GM18873 (cell line): ENCODE measurements around the gene MEN1.

ENCODE experiments used
- ATAC-seq: cut with Tn5 transposase; IDR thresholded peaks from one replicate; pipeline ENCODE4 v1.9.1; 2021; ENCODE audit warnings: mild to moderate bottlenecking, moderate library complexity, moderate number of reproducible peaks; ENCODE audit not compliant: unreplicated experiment, low FRiP score

Gene MEN1

GRCh38 chr11:64788321-64789215 lies 21.8 kb downstream of the MEN1 start:
- ATAC-seq: no peak

DNA sequence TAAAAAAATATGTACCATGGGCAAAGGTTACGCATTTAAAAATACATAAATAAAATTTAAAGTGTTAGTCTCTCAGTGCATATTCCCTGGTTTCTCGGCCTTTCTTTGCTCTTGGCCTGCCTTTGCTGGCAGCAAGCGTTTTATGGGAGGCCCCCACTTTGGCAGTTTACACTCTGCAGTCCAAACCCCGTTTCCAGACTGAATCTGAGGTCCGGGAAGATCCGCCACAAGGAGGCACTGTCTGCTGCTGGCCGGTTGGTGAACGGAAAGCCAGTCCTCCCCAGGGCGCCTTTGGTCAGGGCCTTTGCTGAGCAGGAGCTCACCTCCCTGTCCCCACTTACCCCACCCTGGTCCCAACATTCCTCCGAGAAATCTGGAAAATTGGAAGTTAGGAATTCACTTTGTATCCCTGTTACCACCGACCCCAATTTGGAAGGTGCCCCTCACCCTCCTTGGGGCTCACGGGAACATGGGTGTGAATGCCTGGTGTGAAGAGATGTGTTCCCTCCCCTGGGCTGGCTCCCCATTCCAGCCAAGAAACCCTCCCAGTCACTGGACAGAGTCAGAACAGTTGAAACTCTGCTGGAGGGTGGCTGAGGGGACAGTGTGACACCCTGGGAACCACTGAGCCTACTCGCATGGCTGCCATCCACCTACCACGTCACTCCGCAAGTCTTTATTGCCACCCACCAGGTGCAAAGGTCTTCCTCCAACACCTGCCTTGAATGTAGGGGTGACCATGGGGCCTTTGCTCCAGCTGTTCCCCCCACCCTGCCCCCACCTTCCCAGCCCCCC lies 22.6 kb downstream of the MEN1 start:
- no peak for ATAC-seq

DNA sequence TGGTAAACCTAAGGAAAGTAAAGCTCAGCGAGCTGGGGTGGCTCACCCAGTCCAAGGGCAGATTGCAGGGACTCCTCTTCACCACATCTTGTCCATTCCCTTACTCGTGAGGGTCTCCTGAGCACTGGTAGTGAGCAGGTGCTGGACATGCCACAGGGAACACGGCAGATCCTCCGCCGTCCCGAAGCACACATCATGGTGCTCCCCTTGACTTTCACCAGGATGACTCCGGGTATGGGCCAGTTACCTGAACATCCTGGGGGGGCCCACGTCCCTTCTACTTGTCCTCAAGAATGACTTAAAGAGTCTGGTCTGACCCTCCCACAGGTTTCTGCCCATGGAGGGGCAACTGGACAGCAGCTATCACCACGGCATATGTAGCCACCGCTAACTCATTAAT lies 24.0 kb downstream of the MEN1 start:
- no peak for ATAC-seq

DNA sequence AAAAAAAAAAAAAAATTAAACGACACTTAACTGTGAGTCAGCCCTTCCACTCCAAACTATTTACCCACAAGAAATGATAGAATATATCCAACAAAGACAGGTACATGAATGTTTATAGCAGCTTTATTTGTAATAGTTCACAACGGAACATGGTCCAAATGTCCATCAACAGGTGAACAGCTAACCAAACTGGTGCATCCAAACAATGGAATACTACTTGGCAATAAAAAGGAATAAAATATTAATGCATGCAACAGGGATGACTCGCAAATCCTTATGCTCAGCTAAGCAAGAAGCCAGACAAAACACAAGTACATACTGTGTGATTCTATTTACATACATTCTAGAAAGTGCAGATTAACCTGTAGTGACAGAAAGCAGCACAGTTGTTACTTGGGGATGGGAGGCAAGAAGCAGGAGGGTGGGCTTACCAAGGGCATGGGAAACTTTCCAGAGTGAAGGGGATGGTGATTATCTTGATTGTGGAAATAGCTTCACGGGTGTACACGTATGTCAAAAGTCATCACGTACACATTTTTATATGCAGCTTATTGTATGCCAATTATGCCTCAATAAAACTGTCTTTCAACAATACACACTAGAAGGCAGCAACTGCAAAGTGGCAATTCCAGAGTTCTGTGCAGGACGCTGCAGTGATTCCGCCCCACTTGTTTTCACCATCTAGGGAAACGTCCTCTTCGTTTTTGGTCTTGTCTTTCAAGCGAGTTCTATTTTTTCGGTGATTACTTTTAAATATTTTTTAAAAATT lies 25.4 kb downstream of the MEN1 start:
- ATAC-seq: no peak

GRCh38 chr11:64778473-64779298 lies 31.7 kb downstream of the MEN1 start, which contains the start of gene SF1:
TSS of gene SF1 (minus strand) at chr11:64778542. CDS start at chr11:64778392, 150 bp downstream.
- ATAC-seq: peak; percentile 80

- no peak for ATAC-seq
Observed at GRCh38 chr11:64778223-64778472, 32.2 kb downstream of the MEN1 start.

DNA sequence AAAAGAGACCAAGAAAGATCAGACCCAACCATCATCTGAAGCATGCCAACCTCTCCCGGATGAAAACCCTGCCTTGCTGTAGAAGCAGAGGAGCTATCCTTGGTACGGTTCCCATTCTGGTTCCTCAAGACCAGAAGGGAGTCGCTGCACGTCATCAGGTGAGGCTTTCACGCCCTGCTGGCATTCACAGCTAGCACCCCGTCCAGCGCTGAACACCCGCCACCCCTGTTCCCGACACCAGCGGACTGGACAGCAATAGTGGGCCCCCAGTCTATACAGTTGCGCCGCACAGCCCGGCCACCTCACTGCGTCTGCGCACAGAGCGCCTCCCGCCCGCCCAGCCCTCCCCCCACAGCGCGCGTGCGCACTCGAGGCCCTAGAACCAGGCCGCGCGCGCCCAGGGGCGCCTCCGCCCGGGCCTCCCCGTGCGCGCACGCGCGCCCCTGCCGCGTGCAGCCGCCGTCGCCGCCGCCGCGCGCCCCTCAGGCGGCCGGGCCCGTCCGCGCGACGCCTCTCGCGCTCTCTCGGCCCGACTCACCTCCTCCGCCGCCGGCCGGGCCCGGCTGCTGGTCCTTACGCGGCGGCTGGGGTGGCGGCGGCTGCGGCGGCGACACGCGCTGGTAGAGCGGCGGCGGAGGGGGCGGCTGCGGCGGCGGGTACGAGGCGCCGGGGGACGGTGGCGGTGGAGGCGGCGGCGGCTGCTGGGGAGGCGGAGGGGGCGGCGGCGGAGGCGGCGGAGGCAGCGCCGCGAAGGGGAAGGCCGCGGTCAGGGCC lies 32.7 kb downstream of the MEN1 start:
- no peak for ATAC-seq

GRCh38 chr11:64776875-64777274 lies 33.5 kb downstream of the MEN1 start:
- ATAC-seq: no peak

- ATAC-seq: no peak
Observed at GRCh38 chr11:64776425-64776824, 33.9 kb downstream of the MEN1 start.

DNA sequence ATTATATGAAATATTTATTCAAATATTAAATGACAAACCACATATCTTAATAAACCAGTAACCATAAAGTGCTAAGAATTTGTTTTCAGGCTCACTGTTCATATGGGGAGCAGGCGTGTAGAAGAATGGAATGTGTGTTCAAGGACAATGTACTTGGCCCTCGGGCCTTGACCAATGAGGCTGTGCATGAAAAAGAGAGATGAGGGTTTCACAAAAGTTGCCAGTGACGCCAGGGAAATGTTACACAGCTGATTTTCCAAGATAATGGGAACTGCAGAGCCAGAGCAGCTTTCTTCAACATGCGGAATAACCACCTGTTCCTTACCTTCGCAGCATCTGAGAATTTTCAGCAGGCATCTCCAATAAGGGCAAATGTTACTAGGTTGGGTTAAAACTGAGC lies 36.2 kb downstream of the MEN1 start:
- no peak for ATAC-seq

DNA sequence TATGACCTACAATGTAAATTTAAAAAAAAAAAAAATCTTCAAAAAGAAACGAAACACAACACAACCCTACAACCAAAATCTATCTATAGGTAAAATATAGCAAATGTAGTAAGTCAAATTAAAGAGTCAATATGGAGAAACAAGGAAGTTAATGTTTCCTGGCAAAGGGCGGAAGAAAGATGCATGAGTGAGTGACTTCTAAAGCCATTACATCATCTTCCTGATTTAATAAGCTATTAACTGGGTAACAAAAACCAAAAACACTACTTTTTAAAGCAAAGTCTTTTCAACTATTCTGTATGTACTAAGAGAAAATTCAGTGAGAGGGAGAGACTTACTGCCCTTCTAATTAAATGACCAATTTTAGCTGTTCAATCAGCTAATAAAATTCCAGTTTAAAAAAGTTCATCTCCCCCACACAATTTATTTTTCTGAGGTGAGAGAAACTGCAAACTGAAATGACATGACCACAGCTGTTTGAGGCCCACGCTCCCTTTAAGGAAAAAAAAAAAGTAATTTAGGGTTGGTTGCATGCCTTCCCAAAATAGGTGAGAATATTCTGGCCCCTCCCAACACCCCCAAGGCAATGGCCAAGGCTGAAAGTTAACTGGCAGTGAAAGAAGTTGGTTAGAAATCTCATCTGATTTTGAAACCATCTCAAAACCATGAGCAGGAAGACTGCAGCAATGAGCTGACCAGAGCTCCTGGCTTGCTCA lies 37.9 kb downstream of the MEN1 start:
- no peak for ATAC-seq

GRCh38 chr11:64771861-64772260 lies 38.5 kb downstream of the MEN1 start:
- ATAC-seq: no peak

DNA sequence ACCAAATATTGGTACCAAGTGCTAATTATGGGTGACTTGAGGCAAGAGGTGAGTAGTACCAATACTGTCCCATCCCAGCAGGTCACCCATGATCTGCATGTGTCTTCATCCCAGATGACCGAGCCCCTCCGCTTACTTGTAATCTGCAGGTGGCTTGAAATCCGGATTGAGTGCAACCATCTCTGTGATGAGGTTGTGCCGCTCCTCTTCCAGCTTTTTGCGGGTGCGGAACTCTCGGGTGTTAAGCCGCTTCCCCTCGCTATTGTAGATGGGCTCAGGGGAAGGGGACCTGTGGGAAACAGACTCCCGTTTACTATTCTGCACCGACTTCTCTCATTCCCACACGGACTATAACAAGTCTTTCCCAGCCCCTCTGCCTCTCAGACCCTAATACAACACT lies 40.2 kb downstream of the MEN1 start:
- ATAC-seq: no peak

GRCh38 chr11:64769283-64769682 lies 41.1 kb downstream of the MEN1 start:
- ATAC-seq: no peak

DNA sequence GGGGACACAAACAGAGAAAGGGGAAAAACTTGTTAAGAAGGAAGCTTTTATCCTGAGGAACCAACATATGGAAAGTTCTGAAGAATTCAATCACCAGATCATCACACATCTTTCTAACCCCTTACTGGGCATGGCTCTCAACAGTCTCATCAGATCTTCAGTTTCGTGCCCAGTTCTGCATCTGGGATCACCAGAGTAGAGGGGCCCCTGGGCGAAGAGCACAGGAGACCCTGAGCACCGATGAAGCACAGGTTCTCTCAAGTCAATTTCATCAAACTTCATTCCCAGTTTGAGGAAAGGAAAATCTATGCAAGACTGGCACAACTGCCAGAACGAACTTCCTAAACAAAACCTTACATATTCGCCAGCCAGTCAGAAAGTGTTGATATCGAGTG lies 42.1 kb downstream of the MEN1 start:
- no peak for ATAC-seq

GRCh38 chr11:64767344-64768299 lies 42.7 kb downstream of the MEN1 start:
- no peak for ATAC-seq

- no peak for ATAC-seq
Observed at GRCh38 chr11:64766881-64767280, 43.5 kb downstream of the MEN1 start.
